Activated CD4-positive, alpha-beta T cell treated with anti-CD3 and anti-CD28 coated beads for 48 hours (primary cell): ENCODE results near the gene MMP7.
A peak's percentile ranks its signal among the peaks of the same experiment; 100 is the strongest.
"Not testable (repeated sequence)": the region's sequence is repeated elsewhere in the genome, so short reads cannot be mapped to it uniquely, and the experiment has no call there.

Experiments used
- DNase-seq: peaks from one replicate; pipeline ENCODE4 v3.0.0-alpha.2; 2020

The MMP7 gene

GRCh38 chr11:102534261-102534872 lies 3.8 kb upstream of the MMP7 start:
- no peak for DNase-seq

GRCh38 chr11:102528618-102529017 lies 1.9 kb downstream of the MMP7 start:
- no peak for DNase-seq

- no peak for DNase-seq
Measured at GRCh38 chr11:102527684-102528083, 2.9 kb downstream of the MMP7 start.

- no peak for DNase-seq
Measured at GRCh38 chr11:102527041-102527440, 3.5 kb downstream of the MMP7 start.

- no peak for DNase-seq
Measured at GRCh38 chr11:102523887-102524286, 6.7 kb downstream of the MMP7 start.

GRCh38 chr11:102523189-102523570 lies 7.4 kb downstream of the MMP7 start:
- DNase-seq, result no peak

- no peak for DNase-seq
Measured at GRCh38 chr11:102522312-102523188, 8.0 kb downstream of the MMP7 start.

- DNase-seq, result no peak
Measured at GRCh38 chr11:102521121-102521520, 9.4 kb downstream of the MMP7 start.

- no peak for DNase-seq
Measured at GRCh38 chr11:102520514-102520913, 10.0 kb downstream of the MMP7 start.

- DNase-seq, result no peak
Measured at GRCh38 chr11:102518296-102519094, 12.1 kb downstream of the MMP7 start.

GRCh38 chr11:102517670-102518069 lies 12.9 kb downstream of the MMP7 start:
- DNase-seq, result no peak

GRCh38 chr11:102516179-102516578 lies 14.4 kb downstream of the MMP7 start:
- no peak for DNase-seq

- no peak for DNase-seq
Measured at GRCh38 chr11:102513869-102514268, 16.7 kb downstream of the MMP7 start.

GRCh38 chr11:102510439-102511135 lies 20.0 kb downstream of the MMP7 start:
- no peak for DNase-seq

- not testable (repeated sequence) for DNase-seq
Measured at GRCh38 chr11:102502831-102503230, 27.7 kb downstream of the MMP7 start.

GRCh38 chr11:102500829-102501228 lies 29.7 kb downstream of the MMP7 start:
- DNase-seq, result no peak

GRCh38 chr11:102499931-102500330 lies 30.6 kb downstream of the MMP7 start:
- DNase-seq, result no peak

GRCh38 chr11:102499151-102499550 lies 31.4 kb downstream of the MMP7 start:
- DNase-seq, result no peak

GRCh38 chr11:102497061-102497460 lies 33.5 kb downstream of the MMP7 start:
- DNase-seq, result no peak

- peak; percentile 34 for DNase-seq
Measured at GRCh38 chr11:102495161-102496042, 35.1 kb downstream of the MMP7 start.

GRCh38 chr11:102494216-102494615 lies 36.3 kb downstream of the MMP7 start:
- no peak for DNase-seq

GRCh38 chr11:102493524-102493923 lies 37.0 kb downstream of the MMP7 start:
- DNase-seq, result no peak
